Amniotic epithelial cell (primary cell): Measurements from ENCODE around the gene PML.
A peak's percentile ranks its signal among the peaks of the same experiment; 100 is the strongest.
"Not testable (repeated sequence)": the region's sequence is repeated elsewhere in the genome, so short reads cannot be mapped to it uniquely, and the experiment has no call there.

Experiments
- DNase-seq: peaks from one replicate; pipeline ENCODE4 v3.0.0-alpha.2; 2010; ENCODE audit warnings: low read depth

The PML gene

DNA sequence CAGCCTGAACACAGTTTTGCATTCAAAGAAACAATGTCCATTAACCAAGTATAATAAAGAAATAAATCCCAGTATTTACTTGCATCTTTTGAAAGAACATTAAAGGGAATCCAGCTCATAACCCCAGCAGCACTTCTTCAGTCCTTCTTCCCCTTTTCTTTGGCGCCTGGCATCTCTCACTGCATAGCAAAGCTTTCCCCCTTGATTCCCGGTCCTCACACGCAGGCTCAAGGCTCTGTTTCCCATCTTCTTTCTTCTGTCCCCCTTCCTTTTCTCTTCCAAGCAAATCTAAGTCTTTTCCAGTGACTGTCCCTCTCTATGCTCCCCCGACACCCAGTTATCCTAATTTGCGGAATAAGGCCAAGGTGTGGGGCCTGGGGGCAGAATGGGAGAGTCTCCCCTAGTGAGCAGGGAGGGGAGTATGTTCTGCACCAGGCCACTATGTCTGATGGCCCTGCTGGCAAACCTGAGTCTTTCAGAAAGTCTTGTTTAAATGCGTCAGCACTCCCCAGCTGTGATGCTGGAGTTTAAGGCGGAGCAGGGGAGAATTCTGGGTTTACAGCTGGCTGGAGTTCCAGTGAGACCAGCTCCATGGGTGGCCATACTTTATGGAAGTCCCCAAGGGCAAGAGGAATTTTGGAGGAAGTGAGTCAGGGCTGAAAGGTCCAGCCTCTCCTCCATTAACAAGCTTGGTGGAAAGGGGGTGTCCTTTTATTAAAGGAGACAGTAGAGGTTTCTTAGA, 45.8 kb downstream of the PML start:
- peak; percentile 65 for DNase-seq

DNA sequence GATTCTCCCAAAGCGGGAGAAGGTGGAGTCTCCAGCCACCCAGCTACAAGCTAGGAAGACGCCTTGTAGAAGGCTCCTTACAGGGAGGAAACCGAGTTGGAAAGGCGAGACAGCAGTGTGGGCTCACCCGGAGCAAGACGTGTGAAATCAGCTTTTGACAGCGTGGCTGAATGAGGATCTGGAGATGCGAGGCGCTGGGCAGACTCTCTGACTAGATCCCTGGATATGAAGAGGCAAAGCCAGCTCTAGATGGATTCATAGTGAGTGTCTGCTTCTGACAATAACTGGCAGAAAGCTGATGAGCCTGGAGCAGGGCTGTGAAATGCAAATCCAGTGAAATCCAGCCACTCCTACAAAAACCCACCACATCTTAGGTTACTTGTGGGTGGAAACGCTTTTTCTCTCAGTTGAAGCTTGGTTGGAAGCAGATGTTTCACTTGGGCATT, 46.8 kb downstream of the PML start:
- DNase-seq: no peak

DNA sequence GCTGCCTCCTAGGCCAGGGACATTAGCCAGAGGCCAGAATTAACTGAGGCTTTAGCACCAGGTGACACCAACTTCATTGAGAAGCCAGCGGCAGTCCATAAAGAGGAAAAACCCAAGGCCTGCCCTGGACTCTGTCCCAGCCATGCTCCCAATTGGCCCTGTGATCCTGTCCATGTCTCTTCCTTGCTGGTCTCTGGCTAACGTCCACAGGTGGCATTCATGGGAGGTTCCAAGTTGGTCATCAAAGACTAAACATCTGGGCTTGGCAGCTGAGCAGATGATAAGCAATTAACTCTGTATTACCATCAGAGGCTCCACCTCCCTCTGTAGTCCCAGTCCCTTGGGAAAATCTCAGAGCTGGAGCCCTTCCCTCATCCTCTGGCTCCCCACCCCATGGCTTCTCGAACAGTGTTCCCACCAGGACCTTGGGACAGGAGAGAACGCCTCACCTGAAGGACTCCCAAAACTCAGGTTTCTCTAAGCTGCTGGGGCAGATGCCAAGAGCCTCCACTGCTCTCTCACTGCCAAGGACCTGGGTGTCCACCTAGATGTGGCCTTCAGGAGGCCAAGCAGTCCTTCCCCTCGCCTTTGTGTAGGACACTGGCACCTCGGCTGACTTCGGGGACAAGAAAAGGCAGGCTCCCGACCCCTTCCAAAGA, 47.4 kb downstream of the PML start:
- DNase-seq: no peak

DNA sequence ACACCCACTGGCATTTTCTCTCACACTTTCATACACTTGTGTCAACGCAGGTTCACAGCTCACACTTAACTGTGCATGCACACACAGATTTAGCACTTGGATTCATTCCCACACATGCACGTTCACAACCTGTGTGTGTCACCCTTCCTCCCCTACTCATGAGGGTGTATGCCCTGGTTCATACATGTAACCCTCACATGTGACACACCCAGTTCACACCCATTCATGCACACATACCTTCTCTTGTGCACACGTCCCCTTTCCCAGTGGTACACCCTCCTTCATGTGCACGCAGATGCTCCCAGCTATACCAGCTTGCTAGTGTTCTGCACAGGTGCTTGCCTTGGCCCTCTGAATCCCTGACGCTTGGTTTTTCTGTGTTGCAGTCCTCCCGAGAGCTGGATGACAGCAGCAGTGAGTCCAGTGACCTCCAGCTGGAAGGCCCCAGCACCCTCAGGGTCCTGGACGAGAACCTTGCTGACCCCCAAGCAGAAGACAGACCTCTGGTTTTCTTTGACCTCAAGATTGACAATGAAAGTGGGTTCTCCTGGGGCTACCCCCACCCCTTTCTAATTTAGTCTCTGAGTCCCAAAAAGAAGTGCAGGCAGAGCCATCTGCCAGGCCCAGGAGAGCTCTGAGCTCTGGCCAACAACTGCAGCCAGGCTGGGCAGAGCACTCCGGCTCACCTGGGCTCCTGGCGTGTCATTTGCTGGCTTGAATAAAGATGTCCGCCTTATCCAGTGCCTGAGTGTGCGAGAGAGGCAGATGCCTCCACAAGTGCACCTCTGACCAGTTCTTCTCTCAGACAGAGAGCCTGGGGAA, 48.3 kb downstream of the PML start:
- no peak for DNase-seq

DNA sequence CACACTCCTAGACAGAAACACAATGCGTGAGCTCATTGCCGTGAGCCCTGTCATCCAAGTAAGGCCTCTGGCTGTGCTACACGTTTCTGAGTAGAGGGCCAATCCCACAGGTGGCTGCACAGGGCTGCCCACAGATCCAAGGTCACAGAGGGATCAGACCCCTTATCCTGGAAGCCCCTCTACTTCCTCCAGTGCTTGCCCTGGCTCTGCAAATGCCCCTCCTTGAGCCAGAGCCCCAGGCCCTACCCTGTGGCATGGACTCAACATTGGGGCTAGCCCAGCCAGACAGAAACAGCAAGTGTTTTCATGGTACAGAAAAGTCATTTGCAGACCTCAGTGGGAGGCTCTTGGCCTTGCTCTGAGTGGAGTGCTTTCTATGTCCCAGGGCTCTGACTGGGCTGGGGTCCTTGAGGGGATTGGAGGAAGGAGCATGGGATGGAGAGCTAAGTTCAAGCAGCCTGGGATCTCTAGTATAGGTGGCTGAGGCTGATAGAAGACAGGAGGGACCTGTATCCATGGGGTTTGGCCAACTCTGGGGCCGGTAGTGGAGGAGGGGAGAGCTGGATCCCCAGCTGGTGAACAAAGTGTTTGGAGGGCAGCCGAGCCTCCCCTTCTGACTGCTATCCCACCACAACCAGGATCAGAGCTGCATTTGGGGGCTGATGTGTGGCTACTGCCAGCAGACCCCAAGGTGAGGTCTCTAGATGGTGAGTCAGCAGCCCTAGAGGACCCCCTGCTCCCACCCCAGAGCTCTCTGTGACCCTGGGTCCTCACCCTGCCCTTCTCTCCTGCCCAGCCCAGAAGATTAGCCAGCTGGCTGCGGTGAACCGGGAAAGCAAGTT, 49.1 kb downstream of the PML start:
- no peak for DNase-seq

DNA sequence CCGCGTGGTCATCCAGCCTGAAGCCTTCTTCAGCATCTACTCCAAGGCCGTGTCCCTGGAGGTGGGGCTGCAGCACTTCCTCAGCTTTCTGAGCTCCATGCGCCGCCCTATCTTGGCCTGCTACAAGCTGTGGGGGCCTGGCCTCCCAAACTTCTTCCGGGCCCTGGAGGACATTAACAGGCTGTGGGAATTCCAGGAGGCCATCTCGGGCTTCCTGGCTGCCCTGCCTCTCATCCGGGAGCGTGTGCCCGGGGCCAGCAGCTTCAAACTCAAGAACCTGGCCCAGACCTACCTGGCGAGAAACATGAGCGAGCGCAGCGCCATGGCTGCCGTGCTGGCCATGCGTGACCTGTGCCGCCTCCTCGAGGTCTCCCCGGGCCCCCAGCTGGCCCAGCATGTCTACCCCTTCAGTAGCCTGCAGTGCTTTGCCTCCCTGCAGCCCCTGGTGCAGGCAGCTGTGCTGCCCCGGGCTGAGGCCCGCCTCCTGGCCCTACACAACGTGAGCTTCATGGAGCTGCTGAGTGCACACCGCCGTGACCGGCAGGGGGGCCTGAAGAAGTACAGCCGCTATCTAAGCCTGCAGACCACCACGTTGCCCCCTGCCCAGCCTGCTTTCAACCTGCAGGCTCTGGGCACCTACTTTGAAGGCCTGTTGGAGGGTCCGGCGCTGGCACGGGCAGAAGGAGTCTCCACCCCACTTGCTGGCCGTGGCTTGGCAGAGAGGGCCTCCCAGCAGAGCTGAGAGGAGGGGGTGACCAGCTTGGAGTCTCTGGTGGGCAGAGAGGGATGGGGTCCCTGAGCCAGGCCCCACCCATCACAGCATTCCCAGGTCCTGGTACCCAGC, 50.0 kb downstream of the PML start:
- DNase-seq: no peak

DNA sequence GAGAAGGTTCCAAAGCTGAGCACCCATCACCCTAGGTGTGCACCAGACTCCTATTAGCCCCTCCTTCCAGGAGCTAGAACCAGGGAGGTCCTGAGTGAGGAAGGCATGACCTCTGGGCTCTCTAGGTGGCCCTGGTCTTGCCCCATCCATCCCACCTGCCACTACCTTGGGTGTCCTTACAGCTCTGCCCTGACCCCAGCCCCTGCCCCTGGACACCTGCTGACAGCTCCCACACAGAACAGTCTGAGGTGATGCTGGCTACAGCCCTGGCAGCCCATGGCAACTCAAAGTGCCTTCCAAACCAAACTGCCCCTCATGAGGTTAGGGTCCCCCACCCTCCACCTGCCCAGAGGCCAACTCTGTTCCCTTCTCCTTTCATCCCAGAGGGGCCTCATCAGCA, 50.7 kb downstream of the PML start:
- DNase-seq: no peak

DNA sequence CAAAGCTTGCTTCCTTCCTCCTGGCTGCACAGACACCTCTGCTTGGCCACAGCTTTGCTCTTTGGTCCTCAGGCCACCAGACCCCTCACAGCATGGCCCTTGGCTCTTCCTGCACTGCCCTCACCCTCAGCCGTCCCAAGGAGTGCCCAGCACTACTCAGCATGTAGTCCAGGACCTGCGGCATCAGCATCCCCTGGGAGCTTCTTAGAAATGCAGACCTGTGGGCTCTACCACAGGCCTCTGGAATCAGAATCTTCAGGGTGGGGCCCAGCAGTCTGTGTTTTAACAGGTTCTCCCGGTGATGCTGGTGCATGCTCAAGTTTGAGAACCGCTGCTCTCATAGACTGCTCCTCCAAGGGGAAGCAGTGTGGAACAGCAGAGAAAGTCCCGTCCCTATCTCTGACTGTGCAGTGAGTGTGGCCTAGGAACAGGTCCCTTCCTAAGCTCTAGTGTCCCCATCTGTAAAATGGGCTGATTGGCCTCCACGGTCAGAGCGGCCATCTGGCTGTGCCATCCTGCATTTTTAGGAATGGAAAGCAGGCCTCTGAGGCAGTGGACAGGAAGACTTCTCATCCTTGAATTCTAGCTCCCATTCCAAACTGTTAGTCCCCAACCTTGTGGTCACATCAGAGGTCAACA, 51.2 kb downstream of the PML start:
- DNase-seq: no peak

DNA sequence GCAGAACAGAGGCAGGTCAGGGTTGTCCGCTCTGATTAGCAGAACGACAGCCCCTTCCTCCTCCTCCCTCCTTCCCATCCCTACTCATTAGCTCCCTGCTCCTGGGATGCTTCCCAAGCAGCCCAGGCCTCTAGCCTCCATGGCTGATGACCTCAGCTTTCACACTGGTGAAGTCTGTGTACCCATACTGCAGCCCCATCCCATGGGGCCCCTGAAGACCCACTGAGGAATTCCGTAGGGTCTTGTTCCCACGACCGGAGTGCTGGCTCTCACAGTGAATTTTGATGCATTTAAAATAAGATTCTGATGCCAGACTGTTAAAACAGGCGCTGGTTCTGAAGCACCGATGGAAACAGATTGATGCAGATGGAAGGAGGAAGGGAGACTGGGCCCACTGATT, 51.8 kb downstream of the PML start:
- no peak for DNase-seq

DNA sequence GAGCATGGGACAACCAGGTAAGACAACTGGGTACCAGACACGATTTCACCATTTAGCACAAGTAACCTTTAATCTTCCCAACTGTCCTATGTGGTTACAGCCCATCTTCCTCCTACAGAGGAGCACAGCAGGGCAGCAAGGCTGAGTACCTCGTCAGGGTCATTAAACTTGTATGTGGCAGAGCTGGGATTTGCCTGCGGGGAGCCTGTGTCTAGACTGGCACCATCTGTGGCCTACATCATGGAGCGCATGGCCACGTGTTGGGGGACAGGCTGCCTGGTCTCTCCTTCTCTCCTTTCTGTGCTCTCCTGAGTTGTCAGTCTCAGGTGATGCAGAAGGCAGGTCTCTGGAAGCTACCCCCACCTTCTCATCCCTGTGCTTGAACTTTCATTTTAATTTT, 55.6 kb downstream of the PML start:
- DNase-seq: no peak

DNA sequence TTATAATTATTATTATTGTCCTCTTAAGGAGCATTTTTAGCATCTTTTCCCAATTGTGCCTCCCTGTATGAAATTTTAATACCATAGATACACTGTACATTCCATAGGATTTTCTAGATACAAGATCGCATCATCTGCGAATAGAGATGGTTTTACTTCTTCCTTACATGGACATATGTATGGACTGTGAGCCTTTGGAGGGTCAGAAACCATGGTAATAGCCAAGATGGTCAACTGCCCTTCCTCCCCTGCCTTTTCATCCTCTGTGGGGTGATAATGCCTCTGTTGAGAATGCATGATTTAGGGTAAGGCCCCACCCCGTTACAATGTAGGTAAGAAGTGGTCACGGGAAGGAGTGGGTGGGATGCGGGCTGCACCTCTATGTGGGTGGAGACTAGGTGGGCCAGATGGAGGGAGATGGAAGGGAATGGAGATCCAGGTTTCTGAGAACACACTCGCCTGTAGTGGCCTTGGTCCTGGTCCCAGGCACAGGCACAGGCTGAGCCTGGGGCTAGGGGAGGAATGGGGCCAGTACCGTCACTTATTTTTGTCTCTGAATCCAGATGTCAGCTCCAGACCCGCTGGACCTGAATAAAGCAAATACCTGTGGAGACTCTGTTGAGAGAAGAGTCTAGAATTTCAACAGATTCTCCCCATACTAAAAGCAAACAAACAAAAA, 56.2 kb downstream of the PML start:
- DNase-seq: no peak

DNA sequence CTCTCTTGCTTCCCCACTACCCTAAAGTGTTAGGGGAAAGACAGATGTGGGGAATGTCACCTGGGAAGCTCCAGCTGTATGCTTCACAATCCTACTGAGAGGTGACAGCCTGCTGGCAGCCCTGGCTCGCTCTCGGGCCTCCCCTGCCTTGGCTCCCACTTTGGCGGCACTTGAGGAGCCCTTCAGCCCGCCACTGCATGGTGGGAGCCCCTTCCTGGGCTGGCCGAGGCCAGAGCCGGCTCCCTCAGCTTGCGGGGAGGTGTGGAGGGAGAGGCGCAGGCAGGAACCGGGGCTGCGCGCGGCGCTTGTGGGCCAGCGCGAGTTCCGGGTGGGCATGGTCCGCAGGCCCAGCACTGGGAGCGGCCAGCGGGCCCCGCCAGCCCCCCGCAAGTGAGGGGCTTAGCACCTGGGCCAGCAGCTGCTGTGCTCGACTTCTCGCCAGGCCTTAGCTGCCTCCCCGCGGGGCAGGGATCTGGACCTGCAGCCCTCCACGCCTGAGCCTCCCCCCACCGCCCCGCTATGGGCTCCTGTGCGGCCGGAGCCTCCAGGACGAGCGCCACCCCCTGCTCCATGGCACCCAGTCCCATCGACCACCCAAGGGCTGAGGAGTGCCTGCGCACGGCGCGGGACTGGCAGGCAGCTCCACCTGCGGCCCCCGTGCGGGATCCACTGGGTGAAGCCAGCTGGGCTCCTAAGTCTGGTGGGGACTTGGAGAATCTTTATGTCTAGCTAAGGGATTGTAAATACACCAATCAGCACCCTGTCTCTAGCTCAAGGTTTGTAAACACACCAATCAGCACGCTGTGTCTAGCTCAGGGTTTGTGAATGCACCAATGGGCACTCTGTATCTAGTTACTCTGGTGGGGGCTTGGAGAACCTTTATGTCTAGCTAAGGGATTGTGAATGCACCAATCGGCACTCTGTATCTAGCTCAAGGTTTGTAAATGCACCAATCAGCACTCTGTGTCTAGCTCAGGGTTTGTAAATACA, 58.0 kb downstream of the PML start:
- not testable (repeated sequence) for DNase-seq

DNA sequence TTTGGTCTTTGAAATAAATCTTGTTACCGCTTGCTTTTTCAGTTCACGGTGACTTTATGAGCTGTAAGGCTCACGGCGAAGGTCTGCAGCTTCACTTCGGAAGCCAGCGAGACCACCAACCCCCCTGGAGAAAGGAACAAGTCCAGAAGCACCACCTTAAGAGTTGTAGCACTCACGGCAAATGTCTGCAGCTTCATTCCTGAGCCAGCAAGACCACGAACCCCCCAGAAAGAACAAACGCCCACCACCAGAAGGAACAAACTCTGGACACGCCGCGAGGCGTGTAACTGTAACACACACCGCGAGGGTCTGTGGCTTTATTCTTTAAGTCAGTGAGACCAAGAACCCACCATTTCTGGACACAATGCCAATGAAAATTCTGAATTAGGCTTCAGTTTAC, 59.0 kb downstream of the PML start:
- DNase-seq: no peak

DNA sequence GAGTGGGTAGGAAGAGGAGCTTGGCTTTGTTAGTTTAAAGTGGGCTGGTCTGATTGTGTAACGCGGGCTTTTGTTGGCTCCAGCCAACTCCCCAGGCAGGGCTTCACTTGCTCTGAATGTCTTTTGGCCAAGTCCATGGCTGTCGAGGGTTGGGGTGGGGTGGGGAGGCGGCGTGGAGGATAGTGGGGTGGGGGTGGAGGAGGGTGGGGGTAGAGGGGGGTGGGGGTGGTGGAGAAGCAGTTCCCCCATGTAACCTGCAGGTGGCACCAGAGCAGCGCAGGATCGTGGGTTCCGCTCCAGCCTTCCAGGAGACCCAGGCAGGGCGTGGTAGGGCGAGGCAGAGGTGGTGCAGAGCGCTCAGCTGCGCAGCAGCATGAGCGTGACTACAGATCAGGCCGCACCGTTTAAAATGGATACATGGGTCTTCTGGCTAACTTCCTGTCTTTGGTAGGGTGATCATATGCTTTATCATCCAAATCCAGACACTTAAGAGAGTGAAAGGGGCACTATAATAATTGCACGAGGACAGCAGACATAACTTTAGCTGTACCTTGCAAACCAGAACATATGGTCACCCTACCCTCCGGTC, 59.5 kb downstream of the PML start:
- peak; percentile 43 for DNase-seq

DNA sequence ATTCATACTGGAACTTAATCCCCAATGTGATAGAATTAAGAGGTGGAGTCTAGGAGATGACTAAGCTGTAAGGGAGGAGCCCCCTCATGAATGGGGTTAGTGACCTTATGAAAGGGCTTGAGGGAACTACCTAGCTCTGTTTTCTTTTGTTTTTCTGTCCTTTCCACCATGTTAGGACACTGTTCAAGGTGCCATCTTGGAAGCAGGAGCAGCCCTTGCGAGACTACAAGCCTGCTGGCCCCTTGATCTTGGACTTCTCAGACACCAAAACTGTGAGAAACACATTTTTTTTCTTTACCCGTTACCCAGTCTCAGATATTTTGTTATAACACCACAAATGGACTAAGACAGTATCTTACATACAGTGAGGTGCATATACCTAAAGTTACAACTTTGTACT, 61.3 kb downstream of the PML start:
- DNase-seq: no peak

DNA sequence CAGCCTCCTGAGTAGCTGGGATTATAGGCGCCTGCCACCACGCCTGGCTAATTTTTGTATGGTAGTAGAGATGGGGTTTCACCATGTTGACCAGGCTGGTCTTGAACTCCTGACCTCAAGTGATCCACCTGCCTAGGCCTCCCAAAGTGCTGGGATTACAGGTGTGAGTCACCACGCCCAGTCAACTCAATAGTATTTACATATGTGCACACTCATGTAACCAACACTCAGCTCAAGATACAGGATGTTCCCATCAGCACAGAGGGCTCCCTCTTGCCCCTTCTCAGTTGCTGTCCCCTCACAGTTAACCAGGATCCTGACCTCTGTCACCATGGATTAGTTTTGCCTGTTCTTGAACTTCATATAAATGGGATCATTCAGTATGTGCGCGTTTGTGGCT, 61.8 kb downstream of the PML start:
- DNase-seq: not testable (repeated sequence)

DNA sequence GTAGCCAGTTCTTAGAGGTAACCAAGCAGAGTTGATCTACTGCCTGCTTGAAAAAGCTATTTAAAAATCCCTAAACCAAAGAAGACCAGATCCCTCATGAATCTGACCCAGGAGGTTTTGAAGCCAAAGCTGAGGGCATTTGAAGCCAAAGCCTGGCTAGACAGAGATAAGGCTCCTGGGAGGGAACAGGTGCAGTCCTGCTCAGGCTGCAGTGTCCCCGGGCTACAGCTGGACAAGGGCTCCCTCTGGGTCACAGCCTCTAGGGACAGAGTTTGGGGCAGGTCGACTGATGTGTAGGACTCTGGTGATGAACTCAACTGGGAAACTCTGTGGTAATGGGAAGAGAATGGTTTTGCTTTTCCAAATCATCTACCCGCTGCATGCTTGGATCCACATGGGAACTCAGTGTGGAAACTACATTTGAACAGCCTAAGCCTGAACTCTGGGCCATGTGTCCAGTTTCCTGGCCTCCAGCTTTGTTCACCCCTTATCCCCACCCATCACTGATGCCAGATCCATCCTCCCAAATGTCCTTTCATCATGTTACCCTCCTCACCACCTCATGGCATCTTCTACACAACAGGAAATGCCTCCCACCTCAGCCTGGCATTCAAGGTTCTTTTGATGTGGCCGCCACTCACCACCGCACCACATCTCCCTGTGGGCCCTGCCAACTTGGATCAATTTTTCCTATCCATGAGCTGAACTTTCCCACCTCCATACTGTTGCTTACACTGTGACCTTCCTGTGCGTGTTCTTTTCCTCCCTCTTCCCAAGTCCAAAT, 64.7 kb downstream of the PML start:
- DNase-seq: not testable (repeated sequence)

DNA sequence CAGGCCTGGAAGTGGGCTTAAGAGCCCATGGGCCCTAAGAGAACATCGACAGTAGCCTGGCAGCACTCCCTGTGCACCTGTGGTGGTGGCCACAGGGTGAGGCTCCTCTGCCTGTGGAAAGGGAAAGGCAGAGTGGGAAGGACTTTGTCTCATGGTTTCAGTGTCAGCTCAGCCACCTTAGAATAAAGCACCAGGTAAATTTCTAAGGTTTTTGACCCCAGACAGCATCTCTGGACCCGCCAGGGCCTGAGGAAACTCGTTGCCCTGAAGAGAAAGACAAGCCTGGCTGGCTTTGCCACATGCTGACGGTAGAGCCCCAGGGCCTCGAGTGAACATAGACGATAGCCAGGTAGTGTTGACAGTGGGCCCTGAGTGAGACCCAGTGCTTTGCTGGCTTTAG, 65.7 kb downstream of the PML start:
- DNase-seq: no peak
